Esophagus squamous epithelium (tissue), 5 donors: Measurements from ENCODE around the gene SPSB4. TPM values are rescaled to one million over a fixed set of nuclear protein-coding genes. Genes with fewer than 3 reads are reported as not detected.

ENCODE experiments used
- DNase-seq: peaks from one replicate; lab custom pipeline; 2025; lab: John Stamatoyannopoulos, UW
- H3K27ac ChIP-seq, 4 donors: fragments of 200-600 bp; sonication (generic); one replicate each; pipeline ENCODE4 v1.5.1; 2016 to 2019; ENCODE audit warnings: mild to moderate bottlenecking in 1 of 4
- H3K27me3 ChIP-seq, 4 donors: fragments of 200-600 bp; sonication (generic); 1 replicate in 3 of 4; 2 replicates in 1 of 4; pipeline versions ENCODE4 v1.5.1 to v1.6.0; 2017 to 2021; ENCODE audit warnings: antibody characterized with exemption in 1 of 4
- H3K36me3 ChIP-seq, 3 donors: fragments of 200-600 bp; sonication (generic); one replicate each; pipeline ENCODE4 v1.5.1; 2016 to 2019
- H3K4me1 ChIP-seq, 3 donors: fragments of 200-600 bp; sonication (generic); one replicate each; pipeline ENCODE4 v1.5.1; 2017 to 2019
- H3K4me3 ChIP-seq, 4 donors: fragments of 200-600 bp; sonication (generic); 1 replicate in 3 of 4; 2 replicates in 1 of 4; pipeline ENCODE4 v1.5.1; 2016 to 2019; ENCODE audit warnings: mild to moderate bottlenecking in 2 of 4, moderate library complexity in 1 of 4
- H3K9me3 ChIP-seq, 3 donors: fragments of 200-600 bp; sonication (generic); one replicate each; pipeline ENCODE4 v1.5.1; 2016 to 2019
- CTCF ChIP-seq, 6 experiments: fragments of 450-650 bp in 4 of 6; fragments of 200-600 bp in 2 of 6; sonication (generic) in 2 of 6; IDR thresholded peaks; one replicate each; pipeline ENCODE4 v1.5.1; 2016 to 2019; ENCODE audit warnings: antibody characterized with exemption in 6 of 6, mild to moderate bottlenecking in 4 of 6, moderate library complexity in 4 of 6
- POLR2A ChIP-seq, 4 donors: fragments of 450-650 bp; IDR thresholded peaks; one replicate each; pipeline ENCODE4 v1.6.1; 2017; ENCODE audit warnings: antibody characterized with exemption in 4 of 4, mild to moderate bottlenecking in 4 of 4, moderate library complexity in 3 of 4
- WGBS, 2 donors: methylation state at CpG; one replicate each; pipeline ENCODE4 v1.1.5; 2018; 5-methylcytosine and 5-hydroxymethylcytosine counted together
- intact Hi-C: fragments of 100-400 bp; cut with DNase I; formaldehyde crosslinking; loops from one replicate; pipeline ENCODE4 v1.15.0; 2022
- total RNA-seq, 4 donors: library from RNA; depleted of rRNA; stranded (reverse); fragments of >200 nt; gene quantifications; one replicate each; pipeline ENCODE4 v1.1.0, GENCODE V29; 2016
- donor health status: DM: yes; HTN: yes; CAD: no.

The SPSB4 gene
- total RNA-seq, 4 donors from 2014 or later = not detected

- peaks cover 0 to 7% (median 0%) of the 10 kb centered on the region in 3 donors for H3K4me1 ChIP-seq
- TF ChIP-seq CTCF (IDR thresholded peaks at IDR 0.05) (no peak), POLR2A (IDR thresholded peaks at IDR 0.05) (no peak)
- no peak overlapping the region for H3K27ac ChIP-seq
- DNase-seq = no peak
- intact Hi-C loops = loop anchor here (10.0 kb wide), 1 partner anchor 298 kb away; no protein-coding TSS in a partner anchor
- no peak overlapping the region for H3K4me3 ChIP-seq
- no peaks in the 10 kb centered on the region for H3K9me3 ChIP-seq
- H3K36me3 ChIP-seq = no peaks in the 10 kb centered on the region
- 88 to 93% methylated on average over 8 to 10 of the region's 13 CpGs for WGBS, 2 donors
- H3K27me3 ChIP-seq = peaks cover 0 to 48% (median 0%) of the 10 kb centered on the region in 4 donors
Measured at GRCh38 chr3:141193066-141193830, 142.1 kb downstream of the SPSB4 start.

Other genes starting within 250 kb of the SPSB4 start
- 10 to 100 TPM in 3 of 4 donors, 1 to 10 TPM in 1; 9.9 to 49.0 (median 22.1) TPM for gene SLC25A36, start 109.5 kb upstream of the SPSB4 start, total RNA-seq
- gene PXYLP1, start 180.5 kb downstream of the SPSB4 start, total RNA-seq = 1 to 10 TPM; 2.9 to 7.8 (median 4.1) TPM